ENCODE measurements around the gene IL33.
"Not testable (repeated sequence)": the region's sequence is repeated elsewhere in the genome, so short reads cannot be mapped to it uniquely, and the experiment has no call there.

Gene IL33, protein sequence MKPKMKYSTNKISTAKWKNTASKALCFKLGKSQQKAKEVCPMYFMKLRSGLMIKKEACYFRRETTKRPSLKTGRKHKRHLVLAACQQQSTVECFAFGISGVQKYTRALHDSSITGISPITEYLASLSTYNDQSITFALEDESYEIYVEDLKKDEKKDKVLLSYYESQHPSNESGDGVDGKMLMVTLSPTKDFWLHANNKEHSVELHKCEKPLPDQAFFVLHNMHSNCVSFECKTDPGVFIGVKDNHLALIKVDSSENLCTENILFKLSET

DNA sequence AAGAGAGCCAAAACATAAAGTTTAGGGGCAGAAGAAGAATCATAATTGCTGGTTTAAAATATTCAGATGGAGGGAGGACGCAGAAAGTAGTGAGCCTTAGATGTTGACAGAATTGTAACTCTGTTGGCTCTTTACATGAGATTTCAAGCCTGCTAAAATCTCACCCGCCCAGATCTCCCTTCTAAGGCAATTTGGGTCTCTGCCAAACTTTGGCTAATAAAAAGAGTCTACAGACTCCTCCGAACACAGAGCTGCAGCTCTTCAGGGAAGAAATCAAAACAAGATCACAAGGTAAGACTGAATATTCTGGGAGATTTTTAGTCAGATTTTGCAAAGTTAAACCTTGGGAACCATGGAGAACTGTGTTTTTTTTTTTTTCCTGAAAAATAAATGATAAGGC lies at the start of gene IL33:
TSS of gene IL33 (plus strand) at position 246 of the 400 bp plus-strand sequence. CDS start 25,888 bp downstream, outside the sequence.
- no peak for DNase-seq

DNA sequence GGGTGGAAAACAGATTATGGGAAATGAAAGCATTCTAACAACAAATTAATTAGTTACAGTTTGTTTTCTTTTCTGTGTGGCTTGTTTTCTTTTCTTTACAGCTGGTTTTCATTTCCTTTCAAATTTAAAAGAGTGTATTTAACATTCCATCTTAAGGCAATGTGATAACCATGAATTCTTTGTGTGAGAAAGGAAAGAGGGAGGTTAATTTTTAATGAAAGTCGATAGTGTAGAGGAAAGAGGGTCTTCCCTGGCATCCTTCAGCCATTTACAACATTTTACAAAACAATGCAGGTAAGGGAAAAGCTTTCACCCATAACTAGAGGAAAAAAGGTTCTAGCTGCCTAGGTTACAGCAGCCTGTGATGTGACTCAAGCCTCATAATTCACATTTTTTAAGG lies 43.9 kb upstream of the IL33 start:
- no peak for DNase-seq

GRCh38 chr9:6173914-6174313 lies 41.7 kb upstream of the IL33 start:
- no peak for DNase-seq

- not testable (repeated sequence) for DNase-seq
These were observed 32.9 kb upstream of the IL33 start for GRCh38 chr9:6182549-6183226.

- DNase-seq, result no peak
These were observed 32.4 kb upstream of the IL33 start for GRCh38 chr9:6183227-6183551.

GRCh38 chr9:6183627-6184026 lies 32.0 kb upstream of the IL33 start:
- no peak for DNase-seq

- no peak for DNase-seq
These were observed 30.6 kb upstream of the IL33 start for GRCh38 chr9:6184749-6185645.

- no peak for DNase-seq
These were observed 28.9 kb upstream of the IL33 start for GRCh38 chr9:6186691-6187090.

DNA sequence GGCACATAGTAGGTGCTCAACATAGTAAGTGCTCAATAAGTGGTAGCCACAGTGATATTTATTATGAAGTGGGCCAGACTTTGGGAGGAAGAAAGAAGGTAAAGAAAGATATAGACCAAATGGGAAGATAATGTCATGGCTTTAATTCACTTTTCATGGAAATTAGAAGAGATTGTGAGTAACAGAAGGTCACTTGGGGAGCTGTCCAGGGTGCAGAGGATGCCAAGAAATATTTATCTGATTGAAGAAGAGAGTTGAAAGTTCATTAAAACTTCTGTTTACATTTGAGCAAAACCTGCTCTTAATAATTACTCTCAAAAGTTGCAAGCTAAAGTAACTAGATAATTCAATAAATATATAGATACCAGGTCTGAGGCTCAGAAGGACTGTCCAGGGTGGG lies 28.3 kb upstream of the IL33 start:
- no peak for DNase-seq

GRCh38 chr9:6188466-6188865 lies 27.1 kb upstream of the IL33 start:
- DNase-seq, result no peak

- DNase-seq, result no peak
These were observed 26.7 kb upstream of the IL33 start for GRCh38 chr9:6188906-6189305.

GRCh38 chr9:6194934-6195333 lies 20.7 kb upstream of the IL33 start:
- no peak for DNase-seq

GRCh38 chr9:6195714-6196360 lies 19.8 kb upstream of the IL33 start:
- DNase-seq, result no peak

- no peak for DNase-seq
These were observed 18.3 kb upstream of the IL33 start for GRCh38 chr9:6197330-6197729.

DNA sequence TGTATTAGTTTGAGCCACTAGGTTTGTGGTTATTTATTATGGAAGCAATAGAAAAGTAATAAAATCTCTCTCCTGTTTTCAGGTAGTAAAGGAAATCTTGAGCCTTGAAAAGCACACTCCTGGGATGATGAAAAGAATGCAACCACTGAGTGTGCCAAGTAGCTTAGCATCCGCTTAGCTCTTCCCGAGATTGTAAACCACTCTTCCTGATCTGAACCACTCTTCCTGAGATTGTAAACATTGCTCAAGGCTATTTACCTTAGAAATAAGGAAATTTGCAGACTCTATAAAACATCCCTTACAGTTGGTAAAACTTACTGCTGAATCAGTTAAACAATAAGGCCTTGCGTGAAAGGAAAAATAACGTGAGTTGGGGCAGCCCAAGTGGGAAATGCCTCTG lies 17.4 kb upstream of the IL33 start:
- no peak for DNase-seq

GRCh38 chr9:6199596-6199995 lies 16.0 kb upstream of the IL33 start:
- no peak for DNase-seq

- no peak for DNase-seq
These were observed 14.8 kb upstream of the IL33 start for GRCh38 chr9:6200761-6201160.

DNA sequence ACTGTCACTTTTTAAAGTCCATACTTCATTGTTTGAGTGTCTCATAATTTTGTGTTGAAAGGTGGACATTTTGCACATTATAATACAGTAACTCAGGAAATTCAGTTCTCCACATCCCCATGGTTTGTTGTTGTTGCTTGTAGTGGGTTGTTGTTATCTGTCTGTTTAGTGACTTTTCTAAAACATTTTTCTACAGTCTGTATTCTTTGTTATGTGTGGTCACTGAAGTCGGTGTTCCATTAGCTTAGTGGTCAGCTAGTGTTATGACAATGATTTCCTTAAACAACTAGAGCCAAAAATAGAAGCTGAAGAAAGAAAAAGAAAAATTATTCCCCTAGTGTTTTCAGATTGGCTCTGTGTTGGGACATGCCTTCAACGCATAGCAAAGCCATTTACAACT lies 5.6 kb upstream of the IL33 start:
- DNase-seq, result no peak

GRCh38 chr9:6212722-6213375 lies 2.8 kb upstream of the IL33 start:
- DNase-seq, result no peak

- no peak for DNase-seq
These were observed 1.2 kb upstream of the IL33 start for GRCh38 chr9:6214434-6214833.

- DNase-seq, result no peak
These were observed 704 bp upstream of the IL33 start for GRCh38 chr9:6214903-6215302.

GRCh38 chr9:6216002-6216401 lies 395 bp downstream of the IL33 start:
- DNase-seq, result no peak

DNA sequence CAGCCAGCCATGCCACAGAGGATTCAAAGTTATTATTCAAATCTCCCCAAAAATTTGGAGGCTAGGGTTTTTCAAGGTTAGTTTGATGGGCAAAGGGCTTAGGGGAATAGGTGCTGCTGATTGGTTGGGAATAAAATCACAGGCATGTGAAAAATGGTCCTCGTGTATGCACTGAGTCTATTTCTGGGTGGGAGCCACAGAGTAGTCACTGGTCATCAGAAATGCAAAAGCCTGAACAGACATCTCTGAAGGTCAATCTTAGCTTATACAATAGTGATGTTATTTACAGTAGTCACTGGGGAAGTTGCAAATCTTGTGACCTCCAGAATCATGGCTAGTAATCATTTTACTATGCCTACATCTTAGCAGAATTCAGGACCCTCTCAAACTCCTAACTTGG lies 1.3 kb downstream of the IL33 start:
- no peak for DNase-seq

Measured in NCI-H524 treated with DMSO at 0.1 percent for 48 hours (cell line).